ENCODE results near the gene RXRA. TPM values are rescaled to one million over a fixed set of nuclear protein-coding genes. Genes with fewer than 3 reads are reported as not detected.
A peak's percentile ranks its signal among the peaks of the same experiment; 100 is the strongest.

Gene RXRA
- polyA plus RNA-seq, 1 donor, result 74.6 TPM

- Histone ChIP-seq H3K9me3 (ENCODE audit: control insufficient read depth, low read depth, low read length) (peaks cover 2% of the 10 kb centered on the region), H3K4me1 (ENCODE audit: control insufficient read depth, insufficient read depth, low read length) (peaks cover 40% of the 10 kb centered on the region), H3K27ac (ENCODE audit: low read length) (peak overlapping the region; percentile 83), H3K4me3 (ENCODE audit: low read length) (no peak overlapping the region), H3K27me3 (ENCODE audit: control insufficient read depth, insufficient read depth, low read length) (no peaks in the 10 kb centered on the region), H3K36me3 (ENCODE audit: control insufficient read depth, insufficient read depth, low read length) (peaks cover 73% of the 10 kb centered on the region)
- DNase-seq, result peak; percentile 93 to 97
- WGBS (ENCODE audit: insufficient coverage, low lambda C conversion rate), result no CpG with 5 or more reads among the region's 17 CpGs
These were observed 108.7 kb downstream of the RXRA start for GRCh38 chr9:134434894-134435506.

- peaks cover 67% of the 10 kb centered on the region for H3K36me3 ChIP-seq (ENCODE audit: control insufficient read depth, insufficient read depth, low read length)
- H3K27ac ChIP-seq (ENCODE audit: low read length), result peak overlapping the region; percentile 83
- H3K4me3 ChIP-seq (ENCODE audit: low read length), result no peak overlapping the region
- peaks cover 40% of the 10 kb centered on the region for H3K4me1 ChIP-seq (ENCODE audit: control insufficient read depth, insufficient read depth, low read length)
- H3K9me3 ChIP-seq (ENCODE audit: control insufficient read depth, low read depth, low read length), result peaks cover 2% of the 10 kb centered on the region
- WGBS (ENCODE audit: insufficient coverage, low lambda C conversion rate), result 80% methylated on average over 1 of the region's 17 CpGs
- DNase-seq, result no peak
- H3K27me3 ChIP-seq (ENCODE audit: control insufficient read depth, insufficient read depth, low read length), result no peaks in the 10 kb centered on the region
These were observed 109.5 kb downstream of the RXRA start for GRCh38 chr9:134435550-134436378.

- Histone ChIP-seq H3K4me1 (ENCODE audit: control insufficient read depth, insufficient read depth, low read length) (peaks cover 40% of the 10 kb centered on the region), H3K36me3 (ENCODE audit: control insufficient read depth, insufficient read depth, low read length) (peaks cover 60% of the 10 kb centered on the region), H3K27ac (ENCODE audit: low read length) (no peak overlapping the region), H3K4me3 (ENCODE audit: low read length) (no peak overlapping the region), H3K27me3 (ENCODE audit: control insufficient read depth, insufficient read depth, low read length) (no peaks in the 10 kb centered on the region), H3K9me3 (ENCODE audit: control insufficient read depth, low read depth, low read length) (peaks cover 2% of the 10 kb centered on the region)
- no CpG with 5 or more reads among the region's 12 CpGs for WGBS (ENCODE audit: insufficient coverage, low lambda C conversion rate)
- DNase-seq, result no peak
These were observed 110.1 kb downstream of the RXRA start for GRCh38 chr9:134436379-134436762.

GRCh38 chr9:134436911-134437310, 110.7 kb downstream of the RXRA start:
- no peak overlapping the region for H3K4me3 ChIP-seq (ENCODE audit: low read length)
- no CpG with 5 or more reads among the region's 13 CpGs for WGBS (ENCODE audit: insufficient coverage, low lambda C conversion rate)
- no peak overlapping the region for H3K27ac ChIP-seq (ENCODE audit: low read length)
- H3K27me3 ChIP-seq (ENCODE audit: control insufficient read depth, insufficient read depth, low read length), result no peaks in the 10 kb centered on the region
- H3K4me1 ChIP-seq (ENCODE audit: control insufficient read depth, insufficient read depth, low read length), result peaks cover 42% of the 10 kb centered on the region
- no peak for DNase-seq
- no peaks in the 10 kb centered on the region for H3K9me3 ChIP-seq (ENCODE audit: control insufficient read depth, low read depth, low read length)
- H3K36me3 ChIP-seq (ENCODE audit: control insufficient read depth, insufficient read depth, low read length), result peaks cover 55% of the 10 kb centered on the region

GRCh38 chr9:134437403-134438194, 111.3 kb downstream of the RXRA start:
- WGBS (ENCODE audit: insufficient coverage, low lambda C conversion rate), result no CpG with 5 or more reads among the region's 31 CpGs
- H3K27ac ChIP-seq (ENCODE audit: low read length), result peak overlapping the region; percentile 56
- peak; percentile 51 to 75 for DNase-seq
- peaks cover 48% of the 10 kb centered on the region for H3K36me3 ChIP-seq (ENCODE audit: control insufficient read depth, insufficient read depth, low read length)
- peaks cover 49% of the 10 kb centered on the region for H3K4me1 ChIP-seq (ENCODE audit: control insufficient read depth, insufficient read depth, low read length)
- H3K4me3 ChIP-seq (ENCODE audit: low read length), result no peak overlapping the region
- H3K27me3 ChIP-seq (ENCODE audit: control insufficient read depth, insufficient read depth, low read length), result peaks cover 2% of the 10 kb centered on the region
- H3K9me3 ChIP-seq (ENCODE audit: control insufficient read depth, low read depth, low read length), result no peaks in the 10 kb centered on the region

- H3K9me3 ChIP-seq (ENCODE audit: control insufficient read depth, low read depth, low read length), result no peaks in the 10 kb centered on the region
- H3K4me3 ChIP-seq (ENCODE audit: low read length), result no peak overlapping the region
- peak overlapping the region; percentile 56 for H3K27ac ChIP-seq (ENCODE audit: low read length)
- H3K36me3 ChIP-seq (ENCODE audit: control insufficient read depth, insufficient read depth, low read length), result peaks cover 41% of the 10 kb centered on the region
- no peak for DNase-seq
- peaks cover 56% of the 10 kb centered on the region for H3K4me1 ChIP-seq (ENCODE audit: control insufficient read depth, insufficient read depth, low read length)
- H3K27me3 ChIP-seq (ENCODE audit: control insufficient read depth, insufficient read depth, low read length), result peaks cover 8% of the 10 kb centered on the region
- WGBS (ENCODE audit: insufficient coverage, low lambda C conversion rate), result no CpG with 5 or more reads among the region's 19 CpGs
These were observed 112.0 kb downstream of the RXRA start for GRCh38 chr9:134438195-134438788.

- DNase-seq, result no peak
- Histone ChIP-seq H3K4me1 (ENCODE audit: control insufficient read depth, insufficient read depth, low read length) (peaks cover 58% of the 10 kb centered on the region), H3K27ac (ENCODE audit: low read length) (no peak overlapping the region), H3K4me3 (ENCODE audit: low read length) (no peak overlapping the region), H3K27me3 (ENCODE audit: control insufficient read depth, insufficient read depth, low read length) (peaks cover 8% of the 10 kb centered on the region), H3K36me3 (ENCODE audit: control insufficient read depth, insufficient read depth, low read length) (peaks cover 30% of the 10 kb centered on the region), H3K9me3 (ENCODE audit: control insufficient read depth, low read depth, low read length) (no peaks in the 10 kb centered on the region)
- WGBS (ENCODE audit: insufficient coverage, low lambda C conversion rate), result no CpG with 5 or more reads among the region's 23 CpGs
These were observed 113.1 kb downstream of the RXRA start for GRCh38 chr9:134439368-134439784.

GRCh38 chr9:134440636-134441226, 114.5 kb downstream of the RXRA start:
- Histone ChIP-seq H3K36me3 (ENCODE audit: control insufficient read depth, insufficient read depth, low read length) (peaks cover 24% of the 10 kb centered on the region), H3K27ac (ENCODE audit: low read length) (no peak overlapping the region), H3K9me3 (ENCODE audit: control insufficient read depth, low read depth, low read length) (no peaks in the 10 kb centered on the region), H3K27me3 (ENCODE audit: control insufficient read depth, insufficient read depth, low read length) (peaks cover 8% of the 10 kb centered on the region), H3K4me3 (ENCODE audit: low read length) (no peak overlapping the region), H3K4me1 (ENCODE audit: control insufficient read depth, insufficient read depth, low read length) (peaks cover 50% of the 10 kb centered on the region)
- no peak for DNase-seq
- no CpG with 5 or more reads among the region's 16 CpGs for WGBS (ENCODE audit: insufficient coverage, low lambda C conversion rate)

- Histone ChIP-seq H3K27ac (ENCODE audit: low read length) (no peak overlapping the region), H3K27me3 (ENCODE audit: control insufficient read depth, insufficient read depth, low read length) (peaks cover 8% of the 10 kb centered on the region), H3K36me3 (ENCODE audit: control insufficient read depth, insufficient read depth, low read length) (peaks cover 17% of the 10 kb centered on the region), H3K4me1 (ENCODE audit: control insufficient read depth, insufficient read depth, low read length) (peaks cover 44% of the 10 kb centered on the region), H3K4me3 (ENCODE audit: low read length) (no peak overlapping the region), H3K9me3 (ENCODE audit: control insufficient read depth, low read depth, low read length) (no peaks in the 10 kb centered on the region)
- peak in 1 of 2 donors; percentile 30 for DNase-seq
- no CpG with 5 or more reads among the region's 26 CpGs for WGBS (ENCODE audit: insufficient coverage, low lambda C conversion rate)
These were observed 115.2 kb downstream of the RXRA start for GRCh38 chr9:134441227-134442084.

Data from large intestine (tissue), 3 donors.